Panc1 (cell line): ENCODE results near the gene COQ10A. TPM values are rescaled to one million over a fixed set of nuclear protein-coding genes. Genes with fewer than 3 reads are reported as not detected.

Source experiments
- ATAC-seq: fragments of 200-7000 bp; cut with Tn5 transposase; 2 replicates; pipeline ENCODE4 v1.9.1; 2020; ENCODE audit warnings: mild to moderate bottlenecking, moderate library complexity
- BruUV-seq: library from RNA; stranded (reverse); fragments of 400-500 nt; replicated peaks from 2 replicates; lab custom pipeline; 2021; lab: Mats Ljungman, UMichigan
- CTCF ChIA-PET: fragments of 300-600 bp; sonication (Branson Sonifier 250); formaldehyde crosslinking; loops from one replicate; lab custom pipeline; 2022; ENCODE audit warnings: antibody characterized with exemption; lab: Charles Lee
- POLR2A ChIA-PET: fragments of 300-600 bp; sonication (Branson Sonifier 250); formaldehyde crosslinking; loops from one replicate; lab custom pipeline; 2022; ENCODE audit warnings: antibody characterized with exemption; lab: Charles Lee
- DNase-seq: peaks from one replicate; pipeline ENCODE4 v3.0.0-alpha.2; 2010; ENCODE audit warnings: low read depth, low spot score
- H3K27ac ChIP-seq: 2 replicates; pipeline ENCODE4 v1.5.1; 2011; ENCODE audit warnings: mild to moderate bottlenecking, low read length, inconsistent platforms
- H3K27me3 ChIP-seq: fragments of 200-500 bp; sonication (Bioruptor generic); 2 replicates; pipeline ENCODE4 v1.6.0; 2014; ENCODE audit warnings: low read length, inconsistent platforms; ENCODE audit not compliant: control insufficient read depth, insufficient read depth
- H3K36me3 ChIP-seq: fragments of 200-500 bp; sonication (Bioruptor generic); 2 replicates; pipeline ENCODE4 v1.5.1; 2014; ENCODE audit warnings: inconsistent platforms, mild to moderate bottlenecking, low read length, moderate library complexity; ENCODE audit not compliant: control insufficient read depth, insufficient read depth
- H3K4me1 ChIP-seq: 2 replicates; pipeline ENCODE4 v1.5.1; 2011; ENCODE audit warnings: inconsistent platforms, mild to moderate bottlenecking, low read length, moderate library complexity; ENCODE audit not compliant: control insufficient read depth, insufficient read depth
- H3K4me3 ChIP-seq, 2 experiments: 2 replicates each; pipeline ENCODE4 v1.5.1; 2011 to 2012; ENCODE audit warnings: low read depth in 2 of 2, low read length in 2 of 2, mild to moderate bottlenecking in 2 of 2, inconsistent platforms in 1 of 2, moderate library complexity in 1 of 2
- H3K9me3 ChIP-seq: fragments of 200-500 bp; sonication (Bioruptor generic); 2 replicates; pipeline ENCODE4 v1.5.1; 2014; ENCODE audit warnings: low read depth, mild to moderate bottlenecking, inconsistent platforms, low read length, moderate library complexity; ENCODE audit not compliant: control insufficient read depth, insufficient read depth
- POLR2AphosphoS5 ChIP-seq: IDR thresholded peaks from 2 replicates; pipeline ENCODE4 v1.6.1; 2012; ENCODE audit warnings: mild to moderate bottlenecking, low read depth, low read length, moderate library complexity
- SIN3A ChIP-seq: IDR thresholded peaks from 2 replicates; pipeline ENCODE4 v1.6.1; 2012; ENCODE audit warnings: low read depth, mild to moderate bottlenecking, low read length, moderate library complexity, borderline replicate concordance; ENCODE audit not compliant: insufficient read depth
- TCF7L2 ChIP-seq: IDR thresholded peaks from 2 replicates; pipeline ENCODE4 v1.6.1; 2011; ENCODE audit warnings: mild to moderate bottlenecking, low read depth, low read length, inconsistent platforms
- in situ Hi-C: cut with HindIII; loops from 2 replicates; pipeline ENCODE4 v1.10.0; 2016; ENCODE audit warnings: low sequenced_read_pairs, low pct_unique_long_range_greater_than_20kb
- intact Hi-C: fragments of 100-400 bp; cut with micrococcal nuclease; formaldehyde crosslinking; loops from one replicate; pipeline ENCODE4 v1.10.0; 2022; ENCODE audit not compliant: unreplicated experiment
- total RNA-seq: library from RNA; stranded (reverse); gene quantifications from one replicate; pipeline ENCODE4 v1.2.1, GENCODE V29; 2021; ENCODE audit not compliant: unreplicated experiment
- TF ChIP-seq, protein P1 (sequence below), 2 experiments: IDR thresholded peaks; 2 replicates each; pipeline ENCODE4 v1.6.1; 2011 to 2012; ENCODE audit warnings: low read depth in 2 of 2, control low read depth in 1 of 2, low read length in 1 of 2, mild to moderate bottlenecking in 1 of 2, moderate library complexity in 1 of 2; ENCODE audit not compliant: insufficient read depth in 1 of 2
- TF ChIP-seq, protein P2 (sequence below): fragments of 450-650 bp; IDR thresholded peaks from 2 replicates; pipeline ENCODE4 v1.5.1; 2017; ENCODE audit warnings: mild to moderate bottlenecking

COQ10A gene
- total RNA-seq, 1 experiment from 2014 or later, result 20.0 TPM

DNA sequence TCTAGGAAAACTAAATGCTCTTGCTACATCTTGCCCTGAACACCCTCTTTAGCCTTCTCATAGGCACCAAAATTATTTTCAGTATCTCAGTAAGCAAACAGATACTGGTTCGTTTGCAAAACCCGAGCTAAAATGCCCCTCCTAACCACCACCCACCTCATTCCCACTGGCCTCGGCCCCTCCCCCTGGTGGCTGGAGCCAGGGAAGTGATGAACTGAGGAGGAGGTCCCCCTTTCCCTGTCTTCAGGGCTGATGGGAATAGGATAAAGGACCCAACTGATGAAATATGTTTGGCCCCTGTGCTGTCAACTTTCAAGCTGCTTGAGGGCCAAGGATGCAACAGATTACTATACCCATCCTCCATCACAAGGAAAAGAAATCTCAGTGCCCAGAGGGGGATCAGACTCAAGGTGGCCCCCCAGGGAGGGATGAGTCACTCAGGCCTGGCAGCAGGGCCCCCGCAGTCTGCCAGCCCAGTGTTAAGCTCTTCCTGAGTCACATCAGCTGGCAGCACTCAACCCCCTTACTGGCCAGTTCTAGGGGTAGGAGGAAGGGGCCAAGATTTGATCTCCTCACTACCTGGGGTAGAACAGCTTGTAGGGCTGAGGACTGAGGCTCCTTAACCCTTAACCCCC, 10.3 kb upstream of the COQ10A start:
- H3K27ac ChIP-seq, result peak overlapping the region; percentile 85; the same call in 1 of the 2 replicates
- H3K36me3 ChIP-seq, result peaks cover 15% of the 10 kb centered on the region
- TF ChIP-seq, protein P1, sequence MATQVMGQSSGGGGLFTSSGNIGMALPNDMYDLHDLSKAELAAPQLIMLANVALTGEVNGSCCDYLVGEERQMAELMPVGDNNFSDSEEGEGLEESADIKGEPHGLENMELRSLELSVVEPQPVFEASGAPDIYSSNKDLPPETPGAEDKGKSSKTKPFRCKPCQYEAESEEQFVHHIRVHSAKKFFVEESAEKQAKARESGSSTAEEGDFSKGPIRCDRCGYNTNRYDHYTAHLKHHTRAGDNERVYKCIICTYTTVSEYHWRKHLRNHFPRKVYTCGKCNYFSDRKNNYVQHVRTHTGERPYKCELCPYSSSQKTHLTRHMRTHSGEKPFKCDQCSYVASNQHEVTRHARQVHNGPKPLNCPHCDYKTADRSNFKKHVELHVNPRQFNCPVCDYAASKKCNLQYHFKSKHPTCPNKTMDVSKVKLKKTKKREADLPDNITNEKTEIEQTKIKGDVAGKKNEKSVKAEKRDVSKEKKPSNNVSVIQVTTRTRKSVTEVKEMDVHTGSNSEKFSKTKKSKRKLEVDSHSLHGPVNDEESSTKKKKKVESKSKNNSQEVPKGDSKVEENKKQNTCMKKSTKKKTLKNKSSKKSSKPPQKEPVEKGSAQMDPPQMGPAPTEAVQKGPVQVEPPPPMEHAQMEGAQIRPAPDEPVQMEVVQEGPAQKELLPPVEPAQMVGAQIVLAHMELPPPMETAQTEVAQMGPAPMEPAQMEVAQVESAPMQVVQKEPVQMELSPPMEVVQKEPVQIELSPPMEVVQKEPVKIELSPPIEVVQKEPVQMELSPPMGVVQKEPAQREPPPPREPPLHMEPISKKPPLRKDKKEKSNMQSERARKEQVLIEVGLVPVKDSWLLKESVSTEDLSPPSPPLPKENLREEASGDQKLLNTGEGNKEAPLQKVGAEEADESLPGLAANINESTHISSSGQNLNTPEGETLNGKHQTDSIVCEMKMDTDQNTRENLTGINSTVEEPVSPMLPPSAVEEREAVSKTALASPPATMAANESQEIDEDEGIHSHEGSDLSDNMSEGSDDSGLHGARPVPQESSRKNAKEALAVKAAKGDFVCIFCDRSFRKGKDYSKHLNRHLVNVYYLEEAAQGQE (IDR thresholded peaks at IDR 0.05; ENCODE audit: insufficient read depth in 1 of 2, low read depth in 2 of 2, low read length in 1 of 2), result no peak
- no peak for TF ChIP-seq TCF7L2
- TF ChIP-seq POLR2AphosphoS5, result no peak
- TF ChIP-seq SIN3A, result no peak
- TF ChIP-seq, protein P2, sequence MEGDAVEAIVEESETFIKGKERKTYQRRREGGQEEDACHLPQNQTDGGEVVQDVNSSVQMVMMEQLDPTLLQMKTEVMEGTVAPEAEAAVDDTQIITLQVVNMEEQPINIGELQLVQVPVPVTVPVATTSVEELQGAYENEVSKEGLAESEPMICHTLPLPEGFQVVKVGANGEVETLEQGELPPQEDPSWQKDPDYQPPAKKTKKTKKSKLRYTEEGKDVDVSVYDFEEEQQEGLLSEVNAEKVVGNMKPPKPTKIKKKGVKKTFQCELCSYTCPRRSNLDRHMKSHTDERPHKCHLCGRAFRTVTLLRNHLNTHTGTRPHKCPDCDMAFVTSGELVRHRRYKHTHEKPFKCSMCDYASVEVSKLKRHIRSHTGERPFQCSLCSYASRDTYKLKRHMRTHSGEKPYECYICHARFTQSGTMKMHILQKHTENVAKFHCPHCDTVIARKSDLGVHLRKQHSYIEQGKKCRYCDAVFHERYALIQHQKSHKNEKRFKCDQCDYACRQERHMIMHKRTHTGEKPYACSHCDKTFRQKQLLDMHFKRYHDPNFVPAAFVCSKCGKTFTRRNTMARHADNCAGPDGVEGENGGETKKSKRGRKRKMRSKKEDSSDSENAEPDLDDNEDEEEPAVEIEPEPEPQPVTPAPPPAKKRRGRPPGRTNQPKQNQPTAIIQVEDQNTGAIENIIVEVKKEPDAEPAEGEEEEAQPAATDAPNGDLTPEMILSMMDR, result no peak
- intact Hi-C loops, result no loop called here
- DNase-seq, result no peak
- H3K4me1 ChIP-seq, result peaks cover 10% of the 10 kb centered on the region
- ChIA-PET CTCF (no interaction called here), POLR2A (no interaction called here)
- no peaks in the 10 kb centered on the region for H3K27me3 ChIP-seq
- no peak for ATAC-seq
- H3K4me3 ChIP-seq, result peak overlapping the region in 1 of 2 experiments; percentile 87; a peak in 2 of 4 replicates
- H3K9me3 ChIP-seq, result no peaks in the 10 kb centered on the region
- BruUV-seq, result no TSS peak
- in situ Hi-C loops, result no loop called here

DNA sequence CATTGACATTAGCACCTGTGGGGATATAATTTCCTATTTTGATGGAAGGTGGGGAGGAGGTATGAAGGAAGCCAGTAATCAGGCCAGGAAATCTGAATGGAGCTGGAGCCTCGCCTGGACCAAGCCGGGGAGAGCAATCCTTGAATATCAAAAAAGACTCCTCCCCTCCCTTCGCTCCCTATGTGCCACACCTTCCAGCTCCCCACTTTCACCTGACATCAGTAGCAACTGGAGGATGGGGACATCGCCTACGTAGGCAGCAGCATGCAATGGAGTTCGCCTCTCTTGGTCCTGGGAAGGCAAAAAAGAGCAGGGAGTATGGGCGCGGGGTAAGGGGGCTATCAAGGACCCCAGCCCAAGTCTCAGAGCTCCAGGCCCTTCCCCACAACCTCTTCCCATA, 9.7 kb upstream of the COQ10A start:
- Histone ChIP-seq H3K9me3 (no peaks in the 10 kb centered on the region), H3K27ac (peak overlapping the region; percentile 85), H3K36me3 (peaks cover 15% of the 10 kb centered on the region), H3K27me3 (no peaks in the 10 kb centered on the region), H3K4me1 (peaks cover 10% of the 10 kb centered on the region), H3K4me3 (peak overlapping the region; percentile 72 to 87)
- CTCF ChIA-PET, result no interaction called here
- TF ChIP-seq, protein P1 (IDR thresholded peaks at IDR 0.05; ENCODE audit: insufficient read depth in 1 of 2, low read depth in 2 of 2, low read length in 1 of 2), result no peak
- TF ChIP-seq SIN3A (no peak), POLR2AphosphoS5 (no peak), TCF7L2 (no peak)
- TF ChIP-seq, protein P2, result no peak
- POLR2A ChIA-PET, result no interaction called here
- no TSS peak for BruUV-seq
- no peak for ATAC-seq
- in situ Hi-C loops, result no loop called here
- DNase-seq, result no peak
- intact Hi-C loops, result no loop called here
